HuH-7 (cell line): Measurements from ENCODE around the gene HOXB7.
A peak's percentile ranks its signal among the peaks of the same experiment; 100 is the strongest.

Experiments used
- DNase-seq: peaks from one replicate; pipeline ENCODE4 v3.0.0; 2011; ENCODE audit warnings: low spot score

HOXB7 gene

DNA sequence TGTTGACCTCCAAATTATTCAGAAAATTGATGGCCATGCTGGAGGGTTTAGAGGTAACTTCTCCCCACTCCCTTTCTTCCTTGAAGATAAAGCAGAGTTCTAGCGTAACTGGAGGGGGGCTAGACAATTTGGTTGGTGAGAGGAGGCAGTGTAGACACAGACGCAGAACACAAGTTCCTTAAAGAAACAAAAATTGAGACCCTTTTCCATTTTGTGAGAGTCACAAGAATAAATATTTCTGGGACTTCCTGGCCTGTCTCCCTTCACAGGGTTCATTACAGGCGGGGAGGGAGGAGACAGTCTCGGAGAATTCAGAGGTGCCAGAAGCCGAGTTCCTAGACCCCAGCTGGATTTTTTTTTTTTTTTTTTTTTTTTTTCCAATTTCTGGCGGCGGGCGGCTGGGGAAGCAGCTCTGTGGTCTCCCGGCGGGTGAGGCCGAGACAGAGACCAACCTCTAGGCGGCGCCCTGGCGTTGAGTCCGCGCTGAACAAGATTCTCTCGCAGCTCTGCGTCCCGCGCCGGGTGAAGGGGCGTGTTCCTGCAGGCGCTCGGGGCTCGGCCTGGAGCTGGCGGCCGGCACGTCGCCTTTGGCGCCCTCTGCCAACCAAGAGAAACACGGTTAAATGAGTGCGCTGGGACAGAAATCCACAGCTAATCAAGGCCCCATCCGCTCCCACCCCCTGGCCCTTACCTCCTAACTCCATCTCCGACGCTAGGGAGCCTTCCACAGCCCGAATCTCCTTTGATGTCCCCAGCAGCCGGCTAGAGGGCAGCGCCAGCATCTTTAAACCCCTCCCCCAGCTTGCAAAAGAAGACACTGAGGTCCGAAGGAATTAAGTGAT lies 25.6 kb upstream of the HOXB7 start:
- DNase-seq, result peak; percentile 97

DNA sequence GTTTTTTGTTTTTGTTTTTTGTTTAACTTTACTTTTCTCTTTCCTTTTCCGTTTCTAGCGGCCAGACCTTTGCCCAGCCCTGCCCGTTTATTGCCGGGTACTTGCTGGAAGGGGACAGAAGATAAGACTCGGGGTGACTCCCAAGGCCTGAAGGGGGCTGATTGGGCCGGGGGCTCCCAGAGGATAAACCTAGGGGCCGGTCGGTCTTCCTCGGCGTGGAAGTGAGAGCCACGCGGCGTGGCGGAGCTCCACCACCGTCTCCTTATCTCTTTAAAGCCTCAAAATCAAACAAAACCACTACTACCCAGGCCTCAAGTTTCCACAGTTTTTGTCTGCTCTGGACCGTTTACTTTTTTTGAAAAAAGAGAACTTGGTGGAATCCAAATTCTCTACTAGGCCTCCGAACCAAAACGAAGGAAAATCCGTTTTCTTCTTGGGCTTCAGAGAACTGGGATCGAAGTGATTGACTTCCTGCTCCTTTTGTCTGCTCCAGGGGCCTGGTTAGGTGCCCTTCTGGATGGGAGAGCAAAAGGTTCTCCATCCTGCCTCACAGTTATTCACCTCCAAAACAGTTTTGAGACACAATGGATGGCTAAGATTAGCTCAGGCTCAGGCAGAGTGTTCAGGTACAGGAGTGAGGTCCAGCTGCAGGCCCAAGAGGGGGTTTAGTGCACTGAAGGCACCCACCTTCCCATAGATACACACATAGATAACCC lies 23.8 kb upstream of the HOXB7 start:
- DNase-seq, result no peak

DNA sequence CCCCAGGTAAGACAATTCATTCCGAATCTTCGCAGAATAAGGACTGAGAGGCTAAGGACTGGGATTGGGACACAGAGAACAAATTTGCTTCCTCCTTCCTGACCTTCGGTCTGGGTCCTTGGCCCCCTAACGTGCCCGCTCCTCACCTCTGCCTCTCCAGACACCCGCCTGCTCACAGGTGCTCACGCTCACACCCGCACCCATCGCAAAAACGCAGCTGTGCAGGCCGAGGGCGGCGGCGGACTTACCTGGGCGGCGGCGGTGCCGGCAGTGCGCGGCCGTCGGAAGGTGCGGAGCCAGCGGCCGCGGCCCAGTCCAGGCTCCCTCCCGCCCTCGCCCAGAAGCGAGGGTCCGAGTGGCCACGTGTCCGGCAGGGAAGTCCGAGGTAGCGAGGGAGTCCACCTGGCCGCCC lies 22.5 kb upstream of the HOXB7 start:
- DNase-seq, result no peak

DNA sequence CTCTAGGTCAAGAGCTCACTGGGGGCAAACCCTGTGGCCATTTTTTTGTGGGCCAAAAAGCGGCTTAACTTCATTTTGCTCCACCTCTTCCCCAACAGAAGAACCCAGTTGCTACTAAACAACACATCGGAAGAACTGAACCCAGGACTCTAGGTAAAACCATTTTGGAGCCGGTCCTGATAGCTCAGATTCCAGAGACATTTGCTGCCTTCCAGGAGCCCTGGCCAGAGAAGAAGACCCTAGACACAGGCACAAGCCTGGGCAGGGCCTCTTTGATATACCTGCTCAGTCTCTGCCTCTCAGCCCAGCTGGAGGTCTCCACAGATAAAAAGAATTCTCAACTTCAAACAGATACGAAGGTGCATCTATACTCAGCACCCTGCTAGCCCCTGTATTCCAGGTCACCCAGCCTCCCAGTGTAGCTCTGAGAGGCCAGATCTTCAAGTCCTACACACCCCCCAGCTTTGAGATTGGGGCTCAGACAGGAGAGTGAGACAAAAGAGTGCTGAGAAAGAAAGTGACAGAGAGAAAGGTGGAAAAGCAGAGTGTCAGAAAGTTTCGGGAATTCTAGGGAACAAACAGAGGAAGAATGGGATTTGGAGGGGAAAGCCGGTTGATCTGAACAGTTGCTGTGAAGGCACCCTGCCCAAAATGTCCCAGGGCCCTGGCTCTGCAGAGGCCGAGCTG lies 21.9 kb upstream of the HOXB7 start:
- DNase-seq, result no peak

DNA sequence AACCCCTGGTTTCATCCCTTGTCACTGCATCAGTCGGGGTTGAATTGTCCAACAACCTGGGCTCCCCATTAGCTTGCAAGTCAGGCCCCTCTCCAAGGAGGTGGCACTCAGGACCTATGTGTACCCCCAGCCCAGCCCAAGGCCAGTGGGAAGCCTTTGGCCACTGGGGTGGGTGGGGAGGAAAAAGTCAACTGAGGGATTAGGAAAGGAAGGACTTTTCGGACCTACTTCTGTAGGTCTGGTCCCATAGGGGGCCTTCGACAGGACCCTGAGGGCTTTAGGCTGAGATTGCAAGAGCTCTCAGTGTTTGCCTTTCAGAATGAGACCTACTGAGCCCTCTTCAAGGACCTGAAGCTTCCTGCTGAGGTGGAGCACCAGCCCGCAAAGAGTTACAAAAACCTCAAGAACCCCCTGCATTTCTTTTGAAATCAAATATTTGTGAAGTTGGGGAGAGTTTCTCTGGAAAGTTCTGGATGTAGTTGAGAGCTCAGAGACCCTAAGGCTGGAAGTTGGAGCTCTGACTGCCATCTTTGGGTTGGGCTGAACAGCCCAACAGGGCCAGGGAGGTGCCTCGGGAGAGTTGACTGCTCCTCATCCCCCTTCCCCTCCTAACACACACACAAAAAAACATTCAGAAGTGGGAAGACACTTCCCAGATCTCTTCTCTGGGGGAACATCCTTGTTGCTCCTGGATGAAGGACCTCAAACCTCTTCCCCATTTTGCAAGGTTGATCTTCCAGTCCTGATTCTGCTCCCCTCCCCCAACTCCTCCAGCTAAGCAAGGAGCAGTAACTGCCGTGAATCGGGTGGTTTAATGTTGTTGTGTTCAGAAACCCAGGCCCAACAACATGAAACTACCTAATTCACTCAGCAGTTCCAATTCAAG lies 21.1 kb upstream of the HOXB7 start:
- no peak for DNase-seq

DNA sequence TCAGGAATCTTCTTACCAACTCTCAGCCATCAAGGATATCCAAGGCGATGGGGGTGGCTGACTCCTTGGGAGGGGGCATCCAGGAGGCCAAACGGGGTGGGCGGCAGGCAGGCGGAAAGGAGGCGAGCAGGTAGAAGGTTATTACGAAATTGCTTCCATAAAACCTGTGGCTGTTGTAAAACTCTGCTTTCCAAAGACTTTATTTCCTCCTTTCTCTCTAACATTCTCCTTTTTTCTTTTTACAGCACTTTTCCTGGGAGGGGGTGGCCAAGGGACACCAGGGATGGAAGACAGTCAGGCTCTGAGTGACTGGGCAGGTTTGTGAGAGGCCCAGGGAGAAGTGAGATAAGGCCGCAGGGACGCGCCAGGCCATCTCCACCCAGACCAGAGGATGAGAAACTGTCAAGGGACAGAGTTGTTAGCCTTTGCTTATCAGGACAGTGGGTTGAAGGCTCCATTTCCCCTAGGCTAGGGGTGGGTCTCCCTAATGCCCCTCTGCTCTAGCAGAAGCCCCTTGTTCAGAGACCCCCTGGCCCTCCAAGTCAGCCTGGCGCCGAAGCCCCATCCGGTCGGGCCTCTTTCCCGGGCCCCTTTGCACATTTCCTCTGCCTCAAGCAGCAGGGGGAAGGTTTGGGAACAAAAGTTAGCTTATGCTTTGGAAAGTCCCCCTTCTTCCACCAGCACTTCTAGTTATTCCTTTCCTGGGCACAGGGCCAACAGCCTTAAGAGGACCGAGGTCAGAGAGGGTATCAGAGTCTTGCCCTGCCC lies 20.3 kb upstream of the HOXB7 start:
- DNase-seq, result no peak

DNA sequence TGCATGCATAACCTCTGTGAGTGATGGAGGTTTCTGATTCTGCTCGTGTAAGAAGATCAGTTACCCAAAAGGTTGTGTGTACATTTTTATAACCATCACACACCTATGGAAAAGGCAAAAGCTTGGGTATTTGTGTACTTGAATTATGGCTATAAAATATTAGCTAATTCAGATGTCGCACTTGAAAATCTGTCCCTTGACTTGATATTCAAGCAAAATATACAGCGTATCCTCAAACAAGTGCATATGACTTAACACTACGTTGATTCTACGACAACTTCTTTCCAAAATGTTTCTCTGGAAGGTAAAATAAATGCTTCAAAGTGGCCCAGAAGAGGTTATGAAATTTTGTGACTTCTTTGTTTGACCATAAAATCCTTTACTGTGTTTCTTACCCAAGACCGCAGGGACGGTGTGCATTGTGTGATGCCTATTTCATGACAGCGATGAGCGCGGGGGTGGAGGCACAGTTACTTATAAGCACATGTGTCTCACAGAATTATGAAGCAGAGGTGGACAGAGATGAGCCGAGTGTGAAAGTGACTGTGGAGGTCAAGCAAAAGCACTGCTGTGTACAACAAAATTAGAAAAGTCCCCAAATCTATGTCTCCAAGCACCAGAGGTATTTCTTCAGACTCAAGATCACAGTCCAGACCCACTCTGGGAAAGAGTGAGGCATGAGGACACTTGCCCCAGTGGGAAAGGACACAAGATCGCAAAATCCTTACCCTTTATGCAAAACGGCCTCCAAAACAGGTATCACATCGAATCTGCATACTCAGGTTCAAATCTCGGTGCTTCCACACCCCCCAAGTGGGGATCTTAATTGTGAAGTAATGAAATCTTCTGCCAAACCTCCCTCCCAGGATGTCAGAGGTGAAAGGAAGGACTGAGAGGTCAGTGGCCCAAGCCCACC lies 19.4 kb upstream of the HOXB7 start:
- DNase-seq, result no peak

DNA sequence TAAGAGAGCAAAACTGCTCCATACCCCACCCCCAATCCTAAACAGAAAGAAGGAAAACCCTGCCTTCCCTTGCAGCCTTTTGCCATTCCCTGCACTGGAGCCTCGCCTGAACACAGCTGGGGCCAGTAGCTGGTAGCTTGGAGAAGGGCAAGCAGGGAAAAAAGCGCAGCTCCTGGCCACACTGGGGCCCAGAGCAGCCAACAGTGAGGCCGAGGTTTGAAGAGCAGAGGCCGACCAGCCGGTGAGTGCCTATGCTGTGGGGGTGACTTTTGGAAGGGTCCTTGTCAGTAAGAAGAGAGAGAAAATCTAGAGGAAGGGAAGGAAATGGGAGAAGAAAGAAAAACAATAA lies 18.6 kb upstream of the HOXB7 start:
- no peak for DNase-seq

DNA sequence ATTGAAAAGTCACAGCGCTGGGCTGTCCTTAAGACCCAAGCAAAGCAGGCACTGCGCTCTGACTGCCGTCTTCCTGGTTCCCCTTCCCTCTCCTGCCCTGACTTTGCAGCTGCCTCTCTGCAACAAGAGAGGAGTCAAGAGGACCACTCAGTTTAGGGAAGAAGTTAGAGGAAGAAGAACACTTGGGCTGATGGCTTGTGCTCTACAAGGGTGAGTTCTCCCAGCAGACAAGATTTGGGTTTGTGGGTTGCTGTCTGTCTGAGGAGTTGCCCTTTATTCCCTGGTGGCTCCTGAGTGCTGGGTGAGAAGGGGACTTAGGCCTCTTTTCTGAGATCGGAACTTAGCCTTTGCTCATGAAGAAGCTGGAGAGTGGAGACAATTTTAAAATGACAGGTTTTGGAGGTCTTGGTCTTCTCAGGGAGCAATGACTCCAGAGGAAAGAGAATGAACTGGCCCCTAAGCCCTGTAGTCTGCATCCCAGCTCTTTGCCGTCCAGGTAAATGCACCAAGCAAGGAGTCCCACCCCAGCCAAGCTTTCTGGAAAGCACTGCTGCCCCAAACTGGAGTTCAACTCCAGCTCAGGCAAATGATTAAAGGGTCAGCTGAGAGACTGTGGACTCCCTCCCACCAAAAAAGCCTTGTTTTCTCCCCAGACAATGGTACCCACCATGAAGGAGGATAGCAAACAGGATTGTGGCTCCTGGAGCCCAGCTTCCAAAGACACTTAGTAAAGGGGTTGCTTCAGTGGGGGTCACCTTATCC lies 18.0 kb upstream of the HOXB7 start:
- DNase-seq, result no peak

DNA sequence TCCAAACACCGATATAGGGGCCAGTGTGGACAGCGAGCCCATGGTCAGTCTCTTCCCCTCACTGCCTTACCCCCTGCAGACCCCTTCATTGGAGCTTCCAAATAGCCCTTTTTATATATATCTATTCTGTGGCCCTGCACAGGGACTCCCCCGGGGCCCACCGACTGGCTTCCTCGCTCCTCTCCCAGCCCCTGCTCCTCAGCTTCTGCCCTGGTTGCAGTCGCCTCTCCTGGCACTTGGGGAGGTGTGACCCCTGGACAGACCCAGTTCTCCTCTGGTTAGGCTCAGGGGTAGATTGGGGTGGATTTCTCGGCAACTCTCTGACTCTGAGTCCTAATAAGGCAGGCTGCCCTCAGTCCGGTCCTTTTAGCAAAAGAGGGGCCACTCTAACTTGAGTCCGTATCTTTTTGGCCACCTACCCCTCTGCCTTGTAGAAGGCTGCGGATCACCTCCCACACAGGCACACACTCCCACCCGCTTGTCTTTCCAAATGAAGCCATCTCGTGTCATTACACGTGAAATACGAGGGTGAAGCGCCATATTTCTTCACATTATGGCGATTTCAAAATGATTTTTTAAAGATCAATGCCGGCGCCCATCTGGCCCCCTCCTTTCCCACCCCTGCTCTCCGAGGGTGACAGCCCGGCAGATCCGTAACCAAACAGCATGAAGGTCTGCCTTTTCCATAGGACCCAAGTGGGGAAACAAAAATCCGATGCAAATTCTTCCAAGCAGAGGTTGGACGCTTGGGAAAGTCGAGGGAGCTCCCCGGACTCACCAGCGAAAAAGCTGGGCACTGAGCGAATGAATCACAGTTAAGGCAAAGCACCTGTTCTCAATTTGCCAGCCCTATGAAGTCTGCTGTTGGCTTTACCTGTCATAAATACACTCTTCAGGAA lies 17.1 kb upstream of the HOXB7 start:
- no peak for DNase-seq

DNA sequence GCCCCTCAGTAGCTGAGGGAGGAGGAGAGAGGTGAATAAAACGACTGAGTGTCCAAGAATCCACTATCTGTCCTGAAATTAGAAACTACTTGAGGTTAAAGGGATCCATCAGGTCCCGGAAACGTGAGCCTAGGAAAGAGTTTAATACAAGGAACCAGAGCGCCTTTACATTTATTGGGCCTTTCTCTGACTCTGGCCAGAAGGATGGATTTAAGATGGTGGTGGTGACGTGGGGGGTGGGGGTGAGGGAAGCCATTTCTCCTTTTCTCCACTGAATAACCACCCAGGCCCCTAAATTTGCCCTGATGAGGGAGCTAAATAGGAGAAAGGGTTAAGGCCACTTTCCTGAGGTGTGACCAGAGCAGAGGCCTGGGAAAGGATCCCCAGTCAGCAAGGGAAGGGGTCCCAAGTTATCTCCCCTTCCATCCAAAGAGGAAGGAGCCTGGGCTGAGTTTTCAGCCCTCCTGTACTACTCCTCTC lies 16.3 kb upstream of the HOXB7 start:
- no peak for DNase-seq

DNA sequence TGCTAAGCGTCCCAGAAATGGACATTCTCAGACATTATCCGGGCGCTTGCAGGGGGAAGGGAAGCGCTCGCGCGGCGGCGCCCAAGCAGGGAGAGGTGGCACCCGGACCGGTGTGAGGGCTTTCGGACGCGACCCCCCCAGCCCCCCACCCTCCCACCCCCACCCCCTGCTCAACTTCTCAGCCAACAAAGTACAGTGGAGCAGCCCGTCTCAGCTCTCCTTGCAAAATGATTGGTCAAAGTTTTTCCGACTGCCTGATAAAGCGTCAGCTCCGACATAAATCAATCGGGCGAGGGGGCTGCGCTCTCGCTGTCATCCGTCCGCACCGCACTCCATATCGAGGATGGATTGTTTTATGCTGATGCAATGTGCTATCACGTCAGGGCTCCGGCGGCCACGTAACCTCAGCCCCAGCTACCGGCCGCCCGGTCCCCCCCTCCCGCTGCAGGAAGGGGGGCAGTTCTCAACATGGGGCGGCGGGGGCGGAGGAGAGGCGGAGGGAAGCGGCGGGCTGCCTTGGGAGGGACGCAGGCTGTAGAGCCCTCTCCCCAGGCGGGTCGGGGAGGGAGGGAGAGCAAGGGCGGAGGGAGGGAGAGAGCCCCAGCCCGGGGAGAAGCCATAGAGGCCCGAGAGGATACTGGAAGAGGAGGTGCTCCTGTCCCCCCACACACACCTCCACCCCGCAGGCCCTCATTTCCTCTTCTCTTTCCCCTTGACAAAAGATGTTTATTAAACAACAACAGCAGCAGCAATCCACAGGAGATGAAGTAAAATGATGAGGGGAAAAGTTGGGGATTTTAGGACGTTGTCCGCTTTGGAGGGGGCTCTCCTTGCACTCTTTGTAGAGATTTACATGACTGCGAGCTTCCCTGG lies 15.7 kb upstream of the HOXB7 start, which contains the start of gene HOXB9:
Gene HOXB9, minus strand, starts transcription at position 114 of the 873 bp plus-strand sequence. Its CDS starts 89 bp downstream, at position 25.
- DNase-seq, result peak; percentile 80

DNA sequence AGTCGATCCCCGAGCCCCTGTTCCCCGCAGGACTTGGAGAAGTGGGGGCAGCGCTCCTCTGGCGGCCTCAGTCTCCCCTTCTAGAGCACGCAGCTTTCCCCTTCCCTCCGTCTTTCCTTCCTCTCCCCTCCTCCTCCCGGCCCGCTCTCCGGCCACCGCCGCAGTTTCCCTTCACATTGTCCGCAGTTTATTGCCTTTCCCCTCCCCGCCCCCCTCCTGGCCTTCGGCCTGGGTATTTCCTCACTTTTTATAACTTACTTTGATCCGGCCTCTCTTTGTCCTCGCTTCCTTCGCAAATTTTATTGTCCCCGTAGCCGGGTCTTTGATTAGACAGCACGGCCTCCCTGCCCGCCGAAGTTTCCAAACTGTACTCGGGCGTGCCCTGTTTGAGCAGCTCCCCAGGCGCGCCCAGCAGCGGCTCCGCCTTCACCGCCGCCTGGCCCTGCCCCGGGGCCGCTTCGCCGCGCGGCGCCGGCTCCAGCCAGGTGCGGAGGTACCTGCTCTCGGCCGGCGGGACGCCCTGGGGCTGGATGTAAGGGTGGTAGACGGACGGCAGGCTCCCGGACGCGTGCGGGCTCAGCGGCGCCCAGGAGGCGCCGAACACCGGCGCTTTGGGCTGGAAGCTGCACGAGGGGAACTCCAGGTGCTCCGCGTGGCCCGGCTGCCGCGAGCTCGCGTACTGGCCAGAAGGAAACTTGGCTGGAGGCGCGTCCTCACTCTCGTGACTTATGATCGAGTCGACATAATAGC lies 14.9 kb upstream of the HOXB7 start:
- peak; percentile 90 for DNase-seq

DNA sequence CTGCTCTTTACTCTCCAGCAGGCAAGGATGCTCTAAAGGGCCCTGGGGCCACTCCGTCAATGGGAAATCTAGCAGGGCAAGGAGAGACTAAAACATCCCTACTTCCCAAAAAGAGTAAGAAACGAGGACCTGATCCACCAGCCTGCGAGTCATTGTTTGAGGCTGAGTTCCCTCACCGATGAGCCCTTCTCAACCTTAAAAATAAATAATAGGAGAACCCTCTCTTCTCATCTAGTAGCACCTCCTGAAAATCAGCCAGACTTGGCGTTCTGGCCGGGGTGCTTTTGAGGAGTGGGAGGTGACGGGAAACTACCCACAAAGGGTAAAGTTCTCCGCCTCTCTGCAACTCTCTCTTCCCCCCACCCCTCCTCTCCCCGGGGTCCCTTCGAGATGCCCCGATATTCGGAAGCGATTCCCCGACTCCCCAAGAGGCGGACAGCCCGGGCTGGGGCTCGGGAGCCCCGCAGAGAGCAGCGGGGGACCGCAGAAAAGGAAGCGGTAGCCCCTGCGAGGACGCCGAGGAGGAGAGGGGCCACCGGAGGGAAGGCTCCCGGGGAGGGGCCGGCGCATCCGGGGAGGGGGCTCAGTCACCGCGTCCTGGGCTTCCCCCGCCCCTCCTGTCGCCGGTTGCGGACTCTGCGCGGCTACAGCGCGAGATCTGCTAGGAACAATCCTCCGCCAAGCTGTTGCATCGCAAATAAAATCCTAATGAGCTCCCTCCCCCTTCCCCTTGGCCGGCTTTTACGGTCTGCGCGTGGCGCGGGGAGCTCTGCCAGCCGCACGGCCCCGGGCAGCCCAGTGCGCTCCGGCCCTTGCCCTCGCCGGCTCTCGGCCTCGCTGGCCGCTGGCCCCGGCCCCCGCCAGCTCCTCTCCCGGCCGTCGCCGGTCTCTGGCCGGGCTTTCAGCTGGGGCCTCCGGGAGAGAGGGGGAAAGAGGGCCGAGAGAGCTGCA lies 14.0 kb upstream of the HOXB7 start:
- no peak for DNase-seq

DNA sequence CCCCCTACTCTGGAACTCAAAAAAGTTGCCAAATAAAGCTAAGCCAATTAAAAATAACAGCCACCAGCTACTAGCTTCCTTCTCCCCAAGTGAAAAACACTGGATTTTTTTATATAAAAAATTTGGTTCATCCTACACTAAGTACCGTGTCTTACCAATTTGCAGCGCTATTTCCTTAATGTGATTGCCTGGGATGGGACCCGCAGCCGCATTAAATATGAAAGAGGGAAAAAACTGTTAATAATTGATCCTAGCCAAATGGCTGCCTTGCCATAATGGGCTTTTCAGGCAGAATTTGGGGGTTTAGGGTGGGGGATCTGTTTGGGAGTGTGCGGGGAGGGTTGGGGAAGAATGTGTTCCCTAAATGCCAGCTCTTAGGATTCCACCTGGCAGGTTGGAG lies 13.3 kb upstream of the HOXB7 start:
- DNase-seq, result no peak
